HFF-Myc (cell line): ENCODE results near the gene SLC6A17.

Source experiments
- DNase-seq: peaks from one replicate; pipeline ENCODE4 v3.0.0-alpha.2; 2011; ENCODE audit warnings: low read depth; ENCODE audit errors: extremely low read depth
- H3K4me3 ChIP-seq: replicated peaks from 2 replicates; pipeline ENCODE4 v1.5.1; 2011; ENCODE audit warnings: low read depth, mild to moderate bottlenecking, control low read depth, low read length
- CTCF ChIP-seq: IDR thresholded peaks from 2 replicates; pipeline ENCODE4 v1.5.1; 2012; ENCODE audit warnings: mild to moderate bottlenecking, low read depth, low read length, control low read depth; ENCODE audit errors: missing control alignments

Gene SLC6A17

GRCh38 chr1:110235181-110235833 is 85.0 kb downstream of the SLC6A17 start:
- no peak for DNase-seq
- no peak overlapping the region for H3K4me3 ChIP-seq
- TF ChIP-seq CTCF, result no peak

- DNase-seq, result peak; percentile 24
- H3K4me3 ChIP-seq, result no peak overlapping the region
- no peak for TF ChIP-seq CTCF
Observed at GRCh38 chr1:110235834-110236682, 85.8 kb downstream of the SLC6A17 start.

DNA sequence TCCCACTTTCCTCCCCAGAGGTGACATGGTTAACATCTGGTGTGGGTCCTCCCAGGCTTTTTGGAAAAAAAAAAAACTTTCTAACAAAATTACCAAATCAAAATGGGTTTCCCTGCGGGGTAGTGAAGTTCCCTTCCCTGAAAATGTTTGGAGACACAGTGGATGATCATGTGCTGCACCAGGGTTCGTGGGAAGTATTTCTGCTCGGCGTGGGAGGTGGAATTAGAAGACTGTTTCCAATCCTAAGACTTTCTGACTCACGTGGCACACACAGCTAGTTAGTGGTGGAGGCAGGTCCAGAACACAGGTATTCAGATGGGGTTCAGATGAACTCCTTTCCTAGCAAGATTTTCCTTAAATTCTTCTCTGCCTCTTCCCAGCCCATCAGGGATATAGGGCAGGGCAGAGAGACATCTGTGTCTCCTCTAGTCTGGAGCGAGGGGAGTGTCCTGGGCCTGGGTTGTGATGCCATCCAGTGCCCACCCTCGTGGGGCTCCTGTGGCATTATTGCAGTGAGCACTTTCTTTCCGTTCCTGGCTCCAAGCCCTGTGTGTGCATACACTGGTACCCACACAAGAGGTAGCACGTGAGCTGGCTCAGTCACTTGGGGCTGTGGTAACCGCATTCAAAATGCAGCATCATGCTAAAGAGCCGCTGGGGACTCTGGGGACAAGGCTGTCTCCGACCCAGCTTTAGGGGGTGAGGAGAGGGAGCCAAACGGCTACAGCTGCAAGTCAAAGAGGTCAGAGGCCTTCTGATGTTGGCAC is 87.3 kb downstream of the SLC6A17 start:
- no peak for TF ChIP-seq CTCF
- no peak for DNase-seq
- no peak overlapping the region for H3K4me3 ChIP-seq

GRCh38 chr1:110239441-110240430 is 89.4 kb downstream of the SLC6A17 start:
- no peak for TF ChIP-seq CTCF
- no peak overlapping the region for H3K4me3 ChIP-seq
- no peak for DNase-seq

GRCh38 chr1:110240476-110241210 is 90.3 kb downstream of the SLC6A17 start:
- DNase-seq, result no peak
- no peak overlapping the region for H3K4me3 ChIP-seq
- no peak for TF ChIP-seq CTCF

GRCh38 chr1:110241516-110241915 is 91.2 kb downstream of the SLC6A17 start:
- no peak overlapping the region for H3K4me3 ChIP-seq
- no peak for TF ChIP-seq CTCF
- DNase-seq, result no peak
